ENCODE measurements around the gene GNB3. TPM values are rescaled to one million over a fixed set of nuclear protein-coding genes. Genes with fewer than 3 reads are reported as not detected.
A peak's percentile ranks its signal among the peaks of the same experiment; 100 is the strongest.

Gene GNB3
- total and polyA plus RNA-seq, 9 of the 15 experiments (the other 6 are each of a cell fraction or from before 2014, with no cell fraction given) = 1.4 to 5.8 (median 2.0) TPM

- 10% methylated on average over 8 of the region's 12 CpGs for WGBS (ENCODE audit: insufficient coverage, low coverage, missing lambda C conversion rate)
- H3K4me1 ChIP-seq (replicated peaks in 1 of 2; ENCODE audit: control insufficient read depth in 2 of 2, insufficient read depth in 2 of 2, low read length in 2 of 2) = peaks cover 33 to 61% of the 10 kb centered on the region in 2 experiments; a peak in 4 of 5 replicates
- peaks cover 47% of the 10 kb centered on the region for H4K20me1 ChIP-seq (replicated peaks; ENCODE audit: control insufficient read depth, insufficient read depth, low read length)
- FAIRE-seq = peak; percentile 87
- ATAC-seq = peak; percentile 10; the same call in 2 of the 3 replicates
- BruUV-seq (replicated peaks) = TSS peak; percentile 53
- peak overlapping the region; percentile 87 for H3K4me2 ChIP-seq (ENCODE audit: insufficient read depth, low read length)
- H2AFZ ChIP-seq (ENCODE audit: low read depth, low read length) = no peak overlapping the region
- H3K4me3 ChIP-seq = peak overlapping the region; percentile 96
- H3K9me1 ChIP-seq (ENCODE audit: control insufficient read depth, insufficient read depth, low read length) = no peaks in the 10 kb centered on the region
- peak overlapping the region; percentile 94 for H3K27ac ChIP-seq (ENCODE audit: extremely low read depth, low read depth, low read length)
- CTCF ChIA-PET (ENCODE audit: low intra/inter-chr PET ratio) = interaction anchor here (0.6 to 1.5 kb wide), 5 partner anchors 63 to 245 kb away, joined by 3 to 5 read pairs (median 3); no protein-coding TSS in a partner anchor
- intact Hi-C loops (cut with micrococcal nuclease) (loop anchor here (5.0 kb wide), 1 partner anchor 73 kb away; the partner anchor contains the start of genes C12orf57 and RNU7-1), in situ Hi-C loops (cut with MboI) (loop anchor here (5.0 kb wide), 1 partner anchor 73 kb away; the partner anchor contains the start of genes C12orf57 and RNU7-1)
- H3K36me3 ChIP-seq (ENCODE audit: control insufficient read depth, insufficient read depth, low read length) = peaks cover 55% of the 10 kb centered on the region
- DNase-seq (ENCODE audit: extremely low read depth in 1 of 4, low spot score in 3 of 4) = peak; percentile 31 to 85 (median 48)
- peak overlapping the region; percentile 87 to 98; a peak in 3 of 4 replicates for H3K9ac ChIP-seq (ENCODE audit: insufficient read depth in 1 of 2, low read depth in 2 of 2, low read length in 2 of 2)
- H3K79me2 ChIP-seq (ENCODE audit: control insufficient read depth, insufficient read depth, low read length) = peaks cover 60% of the 10 kb centered on the region
- H3K27me3 ChIP-seq (ENCODE audit: control insufficient read depth in 2 of 2, insufficient read depth in 2 of 2, low read length in 2 of 2) = no peaks in the 10 kb centered on the region
- POLR2A ChIA-PET = interaction anchor here (0.6 to 11.3 kb wide), 29 partner anchors 9 to 341 kb away, joined by 3 to 174 read pairs (median 4); partner anchors contain the start of genes C12orf57, CDCA3, MLF2 and RNU7-1
- H3K9me3 ChIP-seq (replicated peaks; ENCODE audit: control insufficient read depth, insufficient read depth, low read depth, low read length) = no peaks in the 10 kb centered on the region
- TF ChIP-seq ZNF592 (IDR thresholded peaks at IDR 0.05) = 0 out of 2 replicates have a peak, but pooled peaks have one; percentile 6
- TF ChIP-seq ZNF511 (CRISPR knock-in tag; IDR thresholded peaks at IDR 0.05) = no peak
- TF ChIP-seq JUND (IDR thresholded peaks at IDR 0.05; ENCODE audit: borderline replicate concordance, low read depth, low read length) = 0 out of 2 replicates have a peak, but pooled peaks have one; percentile 12
- TF ChIP-seq JUND (tag; IDR thresholded peaks at IDR 0.05; ENCODE audit: borderline replicate concordance, low read depth, low read length) = no peak
- 0 out of 2 replicates have a peak, but pooled peaks have one; percentile 7 for TF ChIP-seq SMC3 (conservative IDR thresholded peaks at IDR 0.05; ENCODE audit: insufficient read depth, low read depth, low read length)
- 0 out of 2 replicates have a peak, but pooled peaks have one; percentile 32 for TF ChIP-seq XRCC5 (IDR thresholded peaks at IDR 0.05; ENCODE audit: low read depth, low read length)
Measured at GRCh38 chr12:6869049-6870021, 28.6 kb downstream of the GNB3 start.

All from K562 (cell line).